Loucy (cell line): Measurements from ENCODE around the gene CARD19.

Experiments used
- EZH2phosphoT487 ChIP-seq: fragments of 200-600 bp; IDR thresholded peaks from 2 replicates; pipeline ENCODE4 v1.6.1; 2018; ENCODE audit warnings: antibody characterized with exemption, mild to moderate bottlenecking, moderate library complexity, borderline replicate concordance
- TF ChIP-seq, protein P1 (sequence below): fragments of 200-600 bp; sonication (generic); conservative IDR thresholded peaks from 2 replicates; pipeline ENCODE4 v1.5.1; 2014; ENCODE audit warnings: mild to moderate bottlenecking, antibody characterized with exemption, low read length

DNA sequence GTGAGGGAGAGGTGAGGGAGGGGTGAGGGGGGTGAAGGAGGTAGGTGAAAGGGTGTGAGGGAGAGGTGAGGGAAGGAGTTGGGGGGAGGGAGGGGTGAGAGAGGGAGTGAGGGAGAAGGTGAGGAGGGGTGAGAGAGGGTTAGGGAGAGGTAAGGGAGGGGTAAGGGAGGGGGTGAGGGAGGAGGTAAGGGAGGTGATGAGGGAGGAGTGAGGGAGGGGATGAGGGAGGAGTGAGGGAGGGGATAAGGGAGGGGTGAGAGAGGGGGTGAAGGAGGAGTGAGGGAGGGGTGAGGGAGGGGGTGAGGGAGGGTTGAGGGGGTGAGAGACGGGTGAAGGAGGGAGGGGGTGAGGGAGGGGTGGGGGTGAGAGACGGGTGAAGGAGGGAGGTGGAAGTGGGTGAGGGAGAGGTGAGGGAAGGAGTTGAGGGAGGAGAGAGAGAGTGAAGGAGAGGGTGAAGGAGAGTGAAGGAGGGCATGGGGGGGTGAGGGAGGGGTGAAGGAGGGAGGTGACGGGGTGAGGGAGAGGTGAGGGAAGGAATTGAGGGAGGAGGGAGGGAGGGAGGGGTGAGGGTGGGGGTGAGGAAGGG lies 19.6 kb downstream of the CARD19 start:
- TF ChIP-seq, protein P1, sequence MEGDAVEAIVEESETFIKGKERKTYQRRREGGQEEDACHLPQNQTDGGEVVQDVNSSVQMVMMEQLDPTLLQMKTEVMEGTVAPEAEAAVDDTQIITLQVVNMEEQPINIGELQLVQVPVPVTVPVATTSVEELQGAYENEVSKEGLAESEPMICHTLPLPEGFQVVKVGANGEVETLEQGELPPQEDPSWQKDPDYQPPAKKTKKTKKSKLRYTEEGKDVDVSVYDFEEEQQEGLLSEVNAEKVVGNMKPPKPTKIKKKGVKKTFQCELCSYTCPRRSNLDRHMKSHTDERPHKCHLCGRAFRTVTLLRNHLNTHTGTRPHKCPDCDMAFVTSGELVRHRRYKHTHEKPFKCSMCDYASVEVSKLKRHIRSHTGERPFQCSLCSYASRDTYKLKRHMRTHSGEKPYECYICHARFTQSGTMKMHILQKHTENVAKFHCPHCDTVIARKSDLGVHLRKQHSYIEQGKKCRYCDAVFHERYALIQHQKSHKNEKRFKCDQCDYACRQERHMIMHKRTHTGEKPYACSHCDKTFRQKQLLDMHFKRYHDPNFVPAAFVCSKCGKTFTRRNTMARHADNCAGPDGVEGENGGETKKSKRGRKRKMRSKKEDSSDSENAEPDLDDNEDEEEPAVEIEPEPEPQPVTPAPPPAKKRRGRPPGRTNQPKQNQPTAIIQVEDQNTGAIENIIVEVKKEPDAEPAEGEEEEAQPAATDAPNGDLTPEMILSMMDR: no peak
- TF ChIP-seq EZH2phosphoT487: no peak
